ENCODE data around the gene MX2.
"Not testable (repeated sequence)": the region's sequence is repeated elsewhere in the genome, so short reads cannot be mapped to it uniquely, and the experiment has no call there.

The MX2 gene

DNA sequence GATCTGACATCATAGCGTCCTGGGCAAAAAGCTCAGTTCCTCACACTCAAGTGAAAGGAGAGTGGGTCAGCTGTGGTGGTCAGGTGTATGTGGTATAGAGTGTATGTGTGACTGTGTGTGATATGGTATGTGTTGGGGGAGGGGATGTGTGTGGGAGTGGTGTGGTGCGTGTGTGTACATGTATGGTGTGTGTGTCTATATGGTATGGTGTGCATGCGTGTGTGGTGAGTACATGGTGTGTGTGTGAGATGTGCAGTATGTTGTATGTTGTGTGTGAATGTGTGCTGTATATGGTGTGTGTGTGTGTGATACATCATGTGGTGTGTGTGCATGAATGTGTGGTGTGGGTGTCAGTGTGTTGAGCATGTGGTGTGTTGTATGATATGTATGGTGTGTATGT, 24.3 kb upstream of the MX2 start:
- no peak for DNase-seq (ENCODE audit: low spot score)

DNA sequence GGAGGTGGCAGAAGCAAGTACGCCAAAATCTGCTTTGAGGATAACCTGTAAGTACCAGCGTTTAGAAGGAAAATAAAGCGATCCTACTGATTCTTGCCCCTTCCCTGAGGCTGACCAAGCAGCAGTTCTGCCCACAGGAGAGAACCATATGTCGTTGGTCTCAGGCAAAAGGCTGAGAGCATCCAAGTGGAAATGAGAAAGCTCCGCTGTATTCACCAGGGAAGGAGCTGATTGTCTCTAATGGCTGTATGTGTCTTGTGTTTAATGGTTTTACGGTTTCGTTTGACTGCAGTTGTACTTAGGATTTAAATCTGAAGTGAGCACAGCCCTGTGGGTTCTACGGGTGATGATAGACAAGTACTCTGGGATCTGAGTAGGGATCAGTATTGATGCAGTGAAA, 23.4 kb upstream of the MX2 start:
- DNase-seq (ENCODE audit: low spot score): no peak

GRCh38 chr21:41342035-41342434, 19.8 kb upstream of the MX2 start:
- no peak for DNase-seq (ENCODE audit: low spot score)

GRCh38 chr21:41344146-41344545, 17.7 kb upstream of the MX2 start:
- no peak for DNase-seq (ENCODE audit: low spot score)

- no peak for DNase-seq (ENCODE audit: low spot score)
Measured at GRCh38 chr21:41345356-41345755, 16.5 kb upstream of the MX2 start.

DNA sequence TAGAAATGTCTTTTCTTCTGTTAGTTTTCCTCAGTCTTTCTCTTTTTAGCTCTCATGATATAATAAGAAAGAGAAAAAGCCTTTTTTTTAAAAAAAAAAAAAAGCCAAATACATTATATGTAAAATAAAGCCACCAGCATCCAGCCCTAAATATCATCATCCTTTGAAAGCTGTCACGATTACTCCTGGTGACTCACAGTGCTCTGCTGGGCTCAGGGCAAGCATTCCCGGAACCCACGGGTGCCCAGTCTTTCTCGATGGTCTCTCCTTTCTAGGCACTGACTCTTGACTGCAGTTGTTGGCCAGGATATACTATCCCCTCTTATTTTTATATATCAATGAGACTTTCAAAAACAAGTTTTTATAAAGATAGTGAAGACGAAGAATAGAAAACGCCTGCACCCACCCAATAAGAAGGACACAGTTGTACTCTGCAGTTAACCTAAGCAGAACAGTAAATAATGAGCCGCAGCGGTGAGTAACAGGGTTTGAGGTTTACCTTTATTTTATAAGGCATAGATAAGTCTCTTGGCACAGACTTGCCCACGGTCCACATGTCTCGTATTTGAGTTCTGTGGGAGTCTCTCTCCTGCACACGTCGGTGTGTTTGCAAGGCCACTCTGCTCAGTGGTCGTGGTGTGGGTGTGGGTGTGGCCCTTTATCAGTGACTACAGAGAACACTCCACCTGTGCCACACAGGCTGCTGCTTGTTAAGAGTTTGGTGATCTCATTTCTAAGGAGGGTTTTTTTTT, 15.7 kb upstream of the MX2 start:
- no peak for DNase-seq (ENCODE audit: low spot score)

DNA sequence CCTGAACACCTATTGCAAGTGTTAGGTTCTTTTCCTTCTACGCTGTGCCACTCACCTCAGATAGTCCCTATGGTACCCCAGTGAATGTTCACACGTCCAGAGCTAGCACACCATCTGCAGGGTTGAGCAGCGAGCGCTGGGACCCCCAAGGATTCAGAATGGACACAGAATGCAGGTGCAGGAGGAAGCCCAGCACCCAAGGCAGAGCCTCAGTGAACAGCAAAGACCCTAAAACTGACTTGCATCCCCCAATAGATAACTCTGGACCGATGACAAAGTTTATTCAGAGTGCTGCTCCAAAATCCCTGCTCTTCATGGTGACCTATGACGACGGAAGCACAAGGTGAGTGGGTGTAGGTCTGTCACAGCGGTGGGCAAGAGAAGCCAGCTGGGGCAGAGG, 15.1 kb upstream of the MX2 start:
- DNase-seq (ENCODE audit: low spot score): no peak

DNA sequence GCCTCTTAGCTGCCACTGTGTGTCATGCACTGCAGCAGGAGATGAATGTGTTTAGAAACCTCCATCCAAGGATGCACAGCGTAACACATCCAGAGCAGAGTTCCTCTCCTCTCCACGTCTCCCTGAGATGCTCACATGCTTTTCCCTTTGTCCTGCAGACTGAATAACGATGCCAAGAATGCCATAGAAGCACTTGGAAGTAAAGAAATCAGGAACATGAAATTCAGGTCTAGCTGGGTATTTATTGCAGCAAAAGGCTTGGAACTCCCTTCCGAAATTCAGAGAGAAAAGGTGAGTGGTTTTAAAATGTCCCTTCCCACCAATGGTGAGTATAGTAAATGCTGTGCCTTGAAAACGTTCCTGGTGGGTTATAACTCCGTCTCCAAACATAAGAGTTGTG, 13.4 kb upstream of the MX2 start:
- DNase-seq (ENCODE audit: low spot score): no peak

DNA sequence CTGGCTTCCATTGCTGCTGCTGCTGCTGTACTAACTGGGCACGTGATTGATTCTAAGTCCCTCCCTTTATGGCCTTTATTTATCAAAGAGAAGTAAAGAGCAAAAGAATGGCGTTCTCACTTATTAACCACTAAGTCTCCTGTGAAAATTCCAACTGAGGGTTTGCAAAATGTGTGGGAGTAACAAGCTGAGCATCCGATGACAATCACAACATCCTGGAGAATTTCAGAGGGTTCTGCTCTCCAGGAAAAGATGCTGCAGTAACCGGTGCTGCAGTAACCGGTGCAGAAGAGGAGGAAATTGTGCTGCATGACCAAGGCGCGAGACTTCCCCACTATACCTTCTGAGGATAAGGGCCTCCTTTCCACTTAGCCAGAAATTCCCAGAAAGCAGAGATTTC, 12.7 kb upstream of the MX2 start:
- DNase-seq (ENCODE audit: low spot score): no peak

DNA sequence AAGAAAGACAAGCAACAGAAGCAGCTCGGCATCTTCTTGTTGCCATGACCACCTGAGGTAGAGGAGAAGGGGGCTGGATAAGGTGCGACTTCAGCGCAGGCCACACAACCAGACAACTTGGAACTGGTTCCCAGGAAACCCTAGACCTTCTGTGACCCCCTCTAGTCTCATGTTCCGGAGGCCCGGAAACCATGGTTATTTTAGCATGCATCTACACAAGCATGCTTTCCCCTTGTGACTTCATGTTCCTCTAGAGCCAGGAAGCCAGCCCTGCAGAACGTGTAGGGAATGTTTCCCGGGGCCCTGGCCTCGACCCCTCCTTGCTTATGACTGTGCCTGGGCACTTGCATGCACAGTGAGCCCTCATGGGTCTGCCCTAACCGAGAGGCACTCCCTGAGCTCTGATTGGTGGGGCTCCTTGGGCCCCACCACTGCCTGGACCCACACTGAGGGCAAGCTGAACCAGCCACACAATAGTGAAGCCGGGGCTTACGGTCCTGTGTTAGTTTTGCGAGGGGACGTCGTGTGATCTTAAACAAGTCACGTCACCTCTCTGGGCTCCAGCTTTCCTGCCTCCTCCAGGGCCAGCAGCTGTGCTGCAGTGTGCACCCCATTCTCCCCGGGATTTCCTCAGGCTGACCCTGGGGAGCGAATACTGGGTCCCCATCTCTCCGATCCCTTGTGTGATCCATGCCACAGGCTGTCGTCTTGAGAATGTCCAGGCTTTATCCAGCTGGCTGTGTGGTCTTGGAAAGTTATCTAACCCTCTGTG, 12.0 kb upstream of the MX2 start:
- no peak for DNase-seq (ENCODE audit: low spot score)

- no peak for DNase-seq (ENCODE audit: low spot score)
Measured at GRCh38 chr21:41350436-41351155, 11.2 kb upstream of the MX2 start.

- DNase-seq (ENCODE audit: low spot score): no peak
Measured at GRCh38 chr21:41357546-41357945, 4.3 kb upstream of the MX2 start.

GRCh38 chr21:41358193-41359166, 3.3 kb upstream of the MX2 start:
- no peak for DNase-seq (ENCODE audit: low spot score)

- DNase-seq (ENCODE audit: low spot score): no peak
Measured at GRCh38 chr21:41359286-41359685, 2.5 kb upstream of the MX2 start.

DNA sequence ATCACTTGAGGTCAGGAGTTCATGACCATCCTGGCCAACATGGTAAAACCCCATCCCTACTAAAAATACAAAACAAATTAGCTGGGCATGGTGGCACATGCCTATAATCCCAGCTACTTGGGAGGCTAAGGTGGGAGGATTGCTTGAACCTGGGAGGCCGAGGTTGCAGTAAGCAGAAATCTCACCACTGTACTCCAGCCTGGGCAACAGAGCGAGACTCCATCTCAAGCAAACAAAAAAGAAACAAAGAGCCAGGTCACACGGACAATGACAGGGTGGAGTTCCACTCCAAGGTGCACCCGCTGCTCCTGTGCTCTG, 2.1 kb upstream of the MX2 start:
- not testable (repeated sequence) for DNase-seq (ENCODE audit: low spot score)

GRCh38 chr21:41360072-41360821, 1.6 kb upstream of the MX2 start:
- DNase-seq (ENCODE audit: low spot score): no peak

- no peak for DNase-seq (ENCODE audit: low spot score)
Measured at GRCh38 chr21:41361053-41361785, 608 bp upstream of the MX2 start.

GRCh38 chr21:41362605-41363369, 960 bp downstream of the MX2 start:
- no peak for DNase-seq (ENCODE audit: low spot score)

DNA sequence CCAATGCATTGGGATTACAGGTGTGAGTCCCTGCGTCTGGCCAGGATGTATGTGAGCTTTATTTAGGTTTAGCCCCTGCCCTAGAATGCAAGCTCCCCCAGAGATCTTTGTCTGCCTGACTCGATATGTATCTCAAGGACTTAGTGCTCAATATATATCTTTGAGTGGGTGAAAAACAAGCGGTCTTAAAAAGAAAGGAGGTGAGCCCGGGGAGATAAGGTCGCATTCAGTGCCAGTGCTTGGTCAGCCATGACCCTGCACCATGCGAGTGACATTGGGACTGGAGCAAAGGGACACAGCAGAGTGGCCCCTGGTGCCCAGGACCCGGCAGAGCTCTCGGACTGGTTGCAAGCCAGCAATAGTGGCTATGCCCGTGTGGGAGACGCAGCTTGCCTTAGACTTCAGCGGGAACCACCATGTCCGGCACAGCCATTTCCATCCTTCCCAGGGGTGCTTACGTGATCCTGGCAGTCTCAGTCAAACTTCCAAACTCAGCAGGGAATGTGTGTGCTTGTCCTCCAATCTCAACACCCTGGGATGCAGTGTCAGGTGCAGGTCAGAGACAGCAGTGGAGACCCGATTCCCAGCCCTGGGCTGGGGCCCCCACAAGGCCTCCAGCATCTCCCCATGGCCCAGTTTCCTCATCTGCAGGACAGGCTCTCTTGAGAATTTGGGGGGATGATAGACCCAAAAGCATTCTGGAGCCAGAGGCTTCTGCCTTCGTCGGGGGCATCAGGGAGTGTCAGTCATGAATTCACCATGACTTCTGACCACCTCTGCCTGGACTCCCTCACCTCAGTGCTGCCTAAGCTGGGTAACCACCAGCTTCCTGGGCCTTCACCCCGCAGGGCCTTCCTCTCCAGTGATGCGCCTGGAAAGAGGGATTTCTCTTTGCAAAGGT, 1.8 kb downstream of the MX2 start:
- DNase-seq (ENCODE audit: low spot score): no peak
